CD1c-positive myeloid dendritic cell (primary cell): ENCODE results near the gene HIVEP2.

Experiments used
- DNase-seq: peaks from one replicate; pipeline ENCODE4 v3.0.0-alpha.2; 2016; ENCODE audit errors: extremely low spot score

HIVEP2 gene

DNA sequence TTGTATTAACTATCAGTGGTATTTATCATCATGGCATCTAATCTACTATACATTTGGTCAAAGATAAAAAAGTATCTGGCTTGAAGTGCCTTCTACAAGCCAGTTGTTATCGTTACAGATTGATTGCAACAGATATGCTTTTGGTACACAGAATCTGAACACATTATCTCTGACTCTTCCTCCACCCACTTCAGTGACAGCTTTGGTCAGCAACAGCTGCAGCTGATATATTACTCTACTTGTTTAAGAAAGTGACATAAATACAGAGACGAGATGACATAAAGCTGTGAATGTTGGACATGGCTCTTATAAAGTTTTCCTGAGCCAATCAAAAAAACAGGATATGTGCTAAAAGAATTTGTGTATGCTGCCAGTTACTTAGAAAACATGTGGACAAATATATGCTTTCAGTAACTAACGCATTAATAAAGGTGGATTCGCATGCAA, 77.6 kb downstream of the HIVEP2 start:
- no peak for DNase-seq

- DNase-seq, result no peak
Observed at GRCh38 chr6:142863981-142864380, 81.0 kb downstream of the HIVEP2 start.

- DNase-seq, result no peak
Observed at GRCh38 chr6:142861711-142862110, 83.3 kb downstream of the HIVEP2 start.

DNA sequence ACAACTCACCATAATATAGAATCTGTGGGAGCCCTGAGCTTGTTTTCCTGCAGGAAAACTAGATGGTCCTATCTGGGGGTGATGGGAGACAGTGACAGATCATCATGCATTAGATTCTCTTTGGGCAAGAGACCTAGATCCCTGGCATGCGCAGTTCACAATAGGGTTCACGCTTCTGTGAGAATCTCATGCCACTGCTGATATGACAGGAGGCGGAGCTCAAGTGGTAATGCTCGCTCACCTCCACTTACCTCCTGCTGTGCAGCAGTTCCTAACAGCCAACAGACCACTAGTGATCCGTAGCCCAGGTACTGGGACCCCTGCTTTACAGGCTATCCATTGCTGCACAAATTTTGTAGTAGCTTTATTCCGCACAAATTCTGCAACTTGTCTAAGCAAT, 84.5 kb downstream of the HIVEP2 start:
- DNase-seq, result no peak

- DNase-seq, result no peak
Observed at GRCh38 chr6:142857796-142858555, 87.0 kb downstream of the HIVEP2 start.

GRCh38 chr6:142857233-142857761, 87.7 kb downstream of the HIVEP2 start:
- DNase-seq, result no peak

GRCh38 chr6:142856624-142857232, 88.2 kb downstream of the HIVEP2 start:
- no peak for DNase-seq

GRCh38 chr6:142855893-142856623, 88.9 kb downstream of the HIVEP2 start:
- no peak for DNase-seq

DNA sequence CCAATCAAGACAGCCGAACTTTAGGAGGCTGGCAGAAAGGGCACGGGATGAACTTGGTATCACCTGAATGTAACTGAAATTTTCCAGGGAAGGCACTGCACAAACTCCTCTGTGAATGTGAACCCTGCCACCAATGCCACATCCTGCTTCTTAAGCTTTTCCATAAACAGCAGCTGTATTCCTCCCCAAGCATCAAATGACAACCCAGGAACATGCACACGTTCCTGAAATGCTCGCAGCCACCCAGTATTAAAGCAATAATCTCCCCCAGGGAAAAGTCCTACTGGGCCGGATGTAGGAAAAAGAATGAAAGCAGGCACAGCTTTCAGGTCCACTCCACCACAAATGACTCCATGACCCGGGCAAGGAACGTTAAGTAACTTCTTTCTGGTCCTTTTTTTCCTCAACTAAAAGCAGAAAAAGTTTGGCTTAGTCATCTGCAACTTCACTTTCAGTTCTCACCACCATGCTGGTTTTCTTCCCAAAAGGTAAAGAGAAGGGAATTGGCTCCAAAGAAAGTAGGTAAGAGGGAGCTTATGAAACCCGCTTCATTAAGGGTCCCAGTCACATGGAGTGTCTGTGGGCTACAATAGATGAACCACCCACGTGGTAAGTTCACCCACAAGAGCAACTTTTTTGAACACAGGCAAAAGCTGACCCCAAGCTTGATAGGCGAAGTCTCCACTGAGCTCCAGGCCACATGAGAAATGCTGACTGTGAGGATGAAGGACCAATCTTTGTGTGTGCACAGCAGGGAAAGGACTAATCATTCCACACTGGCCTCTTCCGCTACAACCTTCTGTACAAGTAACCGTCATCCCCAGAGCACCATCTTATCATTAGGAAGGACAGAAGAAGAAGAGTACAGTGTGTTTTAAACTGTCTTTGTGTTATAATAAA, 90.1 kb downstream of the HIVEP2 start:
- DNase-seq, result no peak

DNA sequence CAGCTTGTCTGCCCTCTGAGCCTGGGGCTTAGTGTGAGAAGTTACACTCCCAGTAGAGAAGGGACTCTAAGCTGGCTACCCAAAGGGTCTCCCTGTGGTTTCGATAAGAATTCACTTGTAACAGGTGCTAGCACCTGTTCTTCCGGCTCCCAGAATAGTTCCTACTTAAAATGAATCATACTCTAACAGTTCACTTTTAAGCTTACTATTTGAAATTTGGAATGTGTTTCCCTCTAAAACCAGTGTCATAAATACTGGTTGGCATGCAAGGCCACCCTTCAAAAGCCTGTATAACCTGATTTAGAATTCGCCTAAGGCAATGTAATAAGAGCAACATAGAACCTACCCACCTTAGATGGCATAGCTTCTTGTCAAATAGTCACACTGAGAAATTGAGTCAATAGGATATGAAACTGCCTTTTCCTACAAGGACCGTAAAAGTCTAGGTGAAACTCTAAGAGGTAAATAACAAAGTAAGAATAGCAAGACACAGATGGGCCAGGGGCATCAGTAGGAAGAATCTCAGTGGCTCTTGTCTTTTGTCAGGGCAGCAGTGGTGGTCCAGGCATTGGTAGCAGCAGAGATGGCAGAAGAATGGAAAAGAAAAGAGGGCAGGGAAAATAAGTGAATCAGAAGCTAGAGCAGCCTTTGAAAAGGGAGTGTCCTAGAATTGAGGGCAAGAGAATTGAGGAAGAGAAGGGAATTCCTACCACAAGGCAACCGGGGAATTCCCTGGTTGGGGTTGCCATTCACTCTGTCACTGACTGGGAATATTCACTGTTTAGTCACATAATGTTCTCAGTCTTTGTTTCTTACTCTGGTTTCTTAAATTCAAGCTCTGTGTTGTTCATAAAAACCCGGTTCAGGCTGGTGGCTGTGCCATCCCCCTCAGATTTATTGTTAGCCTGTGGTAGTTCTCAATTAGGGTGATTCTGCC, 91.5 kb downstream of the HIVEP2 start:
- no peak for DNase-seq

DNA sequence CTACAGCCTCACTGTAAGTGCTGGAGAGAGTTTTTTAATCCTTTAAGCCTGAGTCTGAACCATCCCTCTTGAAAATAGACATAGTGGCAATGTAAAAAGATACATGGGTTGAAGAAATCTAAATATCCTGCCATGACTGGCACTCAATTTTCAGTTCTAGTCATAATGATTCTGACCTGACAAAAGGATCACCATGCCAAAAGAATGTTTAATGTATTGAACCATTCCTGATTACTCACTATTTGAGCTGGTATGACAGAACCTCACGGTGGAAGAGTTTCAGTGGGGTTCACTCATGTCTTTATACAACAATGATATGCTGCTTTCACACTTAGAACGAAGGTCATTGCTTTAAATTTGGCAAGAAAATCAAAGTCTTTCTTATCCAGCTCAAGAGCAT, 93.4 kb downstream of the HIVEP2 start:
- no peak for DNase-seq

DNA sequence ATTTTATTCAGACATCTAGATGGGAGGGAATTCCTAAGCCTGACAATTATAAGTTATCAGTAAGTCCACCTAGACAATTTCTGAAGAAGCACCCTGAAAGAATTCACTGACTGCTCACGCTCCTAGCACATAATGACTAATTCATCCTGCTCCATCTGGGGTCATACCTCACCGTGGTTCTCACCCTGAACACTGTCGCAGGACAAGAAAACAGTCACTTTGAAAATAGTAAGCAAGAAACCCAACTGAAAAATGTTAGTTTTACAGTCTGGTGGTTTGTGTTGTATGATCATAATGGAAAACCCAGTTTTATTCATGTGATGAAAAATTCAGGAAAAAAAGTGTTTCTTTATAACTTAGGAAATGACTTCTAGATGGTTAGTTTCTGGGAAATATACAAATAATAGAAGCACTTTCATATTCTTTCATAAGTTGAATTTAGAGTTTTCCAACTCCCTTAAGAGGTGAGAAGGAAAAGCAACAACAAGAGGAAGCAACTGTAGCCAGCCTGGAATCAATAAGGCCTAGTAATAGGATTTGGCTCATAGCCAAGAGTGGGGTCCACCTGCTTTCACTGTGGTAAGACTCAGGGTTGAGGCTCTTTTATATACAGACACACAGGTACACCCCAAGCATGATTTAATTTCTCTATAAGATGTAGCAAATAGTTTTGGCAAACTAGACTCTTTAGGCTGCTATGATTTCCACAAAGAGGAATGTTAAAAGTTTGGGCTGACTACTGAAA, 94.1 kb downstream of the HIVEP2 start:
- DNase-seq, result no peak

- no peak for DNase-seq
Observed at GRCh38 chr6:142848976-142849375, 96.0 kb downstream of the HIVEP2 start.

DNA sequence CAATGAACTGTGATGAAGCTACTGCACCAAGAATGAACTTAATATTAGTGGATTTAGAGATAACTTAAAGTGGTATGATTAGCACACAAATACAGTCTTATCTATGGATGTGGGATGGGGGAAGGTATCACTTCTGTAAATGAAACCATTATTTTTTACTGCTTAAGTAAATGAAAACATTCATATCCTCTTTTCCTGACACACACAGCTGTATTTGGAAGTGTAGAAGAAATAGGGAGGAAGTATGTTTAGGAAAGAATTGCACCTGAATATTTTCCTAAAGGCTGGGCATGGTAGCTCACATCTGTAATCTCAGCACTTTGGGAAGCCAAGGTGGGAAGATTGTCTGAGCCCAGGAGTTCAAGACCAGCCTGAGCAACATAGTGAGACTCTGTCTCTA, 96.8 kb downstream of the HIVEP2 start:
- DNase-seq, result peak; percentile 55

DNA sequence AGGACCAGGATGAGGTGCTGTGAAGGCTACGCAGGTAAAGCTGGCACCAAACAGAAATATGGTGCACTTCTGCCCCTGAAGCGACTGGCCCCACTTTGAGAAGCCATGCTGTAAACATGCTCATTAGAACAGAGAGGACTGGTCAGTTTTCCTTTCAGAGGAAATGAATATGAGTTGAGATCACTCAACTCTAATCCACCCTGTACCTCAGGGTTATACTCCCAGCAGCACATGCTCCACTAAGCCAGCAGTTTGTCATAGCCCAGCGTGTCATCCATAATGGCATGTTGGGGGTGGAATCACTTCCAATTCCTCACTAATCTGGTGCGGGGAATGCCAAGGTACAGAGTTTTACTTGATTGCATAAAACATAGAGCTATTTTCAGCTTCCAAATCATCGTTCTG, 98.1 kb downstream of the HIVEP2 start:
- no peak for DNase-seq

DNA sequence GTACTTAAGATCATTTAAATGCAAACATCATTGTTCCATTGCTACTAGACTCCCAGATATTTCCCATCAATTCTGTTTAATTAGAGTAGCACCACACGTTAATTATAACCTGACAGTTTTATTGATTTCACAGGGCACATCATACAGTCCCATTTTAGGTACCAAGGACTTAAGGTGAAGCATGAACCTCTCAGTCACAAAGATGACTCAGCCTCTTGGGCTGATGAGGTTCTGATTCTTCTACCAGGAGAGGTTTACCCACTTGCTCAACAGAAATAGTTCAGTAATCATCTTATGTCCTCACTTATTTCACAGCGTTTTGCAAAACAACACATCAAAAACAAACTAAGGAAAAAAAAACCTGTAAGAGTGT, 98.5 kb downstream of the HIVEP2 start:
- no peak for DNase-seq

- DNase-seq, result no peak
Observed at GRCh38 chr6:142845624-142846458, 99.1 kb downstream of the HIVEP2 start.

GRCh38 chr6:142845143-142845571, 99.8 kb downstream of the HIVEP2 start:
- DNase-seq, result peak; percentile 37
